Epithelial cell of esophagus (primary cell): ENCODE results near the gene NEURL4.
A peak's percentile ranks its signal among the peaks of the same experiment; 100 is the strongest.

ENCODE experiments used
- DNase-seq: peaks from one replicate; pipeline ENCODE4 v3.0.0; 2010; ENCODE audit warnings: low read depth
- H3K4me3 ChIP-seq: 2 replicates; pipeline ENCODE4 v1.5.1; 2011; ENCODE audit warnings: mild to moderate bottlenecking, low read length, control low read depth
- TF ChIP-seq, protein P1 (sequence below): IDR thresholded peaks from 2 replicates; pipeline ENCODE4 v1.5.1; 2011; ENCODE audit warnings: low read depth, mild to moderate bottlenecking, low read length, control low read depth, inconsistent platforms; ENCODE audit not compliant: insufficient read depth; ENCODE audit errors: missing control alignments

The NEURL4 gene

DNA sequence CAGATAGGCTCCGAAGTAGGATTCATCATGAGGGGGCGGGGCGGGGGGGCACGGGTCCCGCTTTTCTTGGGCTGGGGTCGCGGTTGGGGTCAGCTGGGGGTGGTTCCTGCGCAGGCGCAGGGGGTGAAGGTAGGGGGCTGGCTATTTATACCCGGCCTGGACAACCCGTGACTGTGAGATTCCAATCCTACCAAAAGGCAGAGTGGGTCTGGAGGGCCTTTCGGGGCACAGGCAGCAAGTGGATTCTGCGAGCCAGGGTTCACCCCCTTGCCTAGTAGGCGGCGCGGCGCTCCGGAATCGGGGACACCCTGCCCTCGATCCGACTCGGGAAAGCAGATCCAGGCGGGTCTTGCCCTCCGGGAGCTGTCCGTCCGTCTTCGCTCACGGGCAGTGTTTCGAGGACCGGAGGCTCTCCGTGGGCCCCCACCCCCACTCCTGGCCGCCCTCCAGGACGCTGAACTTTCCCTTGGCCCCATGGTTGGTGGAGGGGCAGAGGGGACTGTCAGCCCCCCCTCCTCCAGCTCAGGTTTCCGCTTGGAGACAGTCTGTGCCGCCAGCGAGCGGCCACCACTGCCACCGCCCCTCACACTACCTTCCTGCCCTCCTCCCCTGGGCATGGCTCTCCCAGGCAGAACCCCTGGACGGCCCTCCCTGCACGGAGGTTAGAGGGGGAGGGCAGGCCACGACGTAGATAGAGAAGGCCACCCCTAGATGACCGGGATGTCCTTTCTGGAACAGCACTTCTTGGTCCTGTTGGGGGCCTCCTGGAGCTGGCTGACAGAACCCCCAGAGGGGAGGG, 47.0 kb downstream of the NEURL4 start:
- peak overlapping the region; percentile 41 for H3K4me3 ChIP-seq

DNA sequence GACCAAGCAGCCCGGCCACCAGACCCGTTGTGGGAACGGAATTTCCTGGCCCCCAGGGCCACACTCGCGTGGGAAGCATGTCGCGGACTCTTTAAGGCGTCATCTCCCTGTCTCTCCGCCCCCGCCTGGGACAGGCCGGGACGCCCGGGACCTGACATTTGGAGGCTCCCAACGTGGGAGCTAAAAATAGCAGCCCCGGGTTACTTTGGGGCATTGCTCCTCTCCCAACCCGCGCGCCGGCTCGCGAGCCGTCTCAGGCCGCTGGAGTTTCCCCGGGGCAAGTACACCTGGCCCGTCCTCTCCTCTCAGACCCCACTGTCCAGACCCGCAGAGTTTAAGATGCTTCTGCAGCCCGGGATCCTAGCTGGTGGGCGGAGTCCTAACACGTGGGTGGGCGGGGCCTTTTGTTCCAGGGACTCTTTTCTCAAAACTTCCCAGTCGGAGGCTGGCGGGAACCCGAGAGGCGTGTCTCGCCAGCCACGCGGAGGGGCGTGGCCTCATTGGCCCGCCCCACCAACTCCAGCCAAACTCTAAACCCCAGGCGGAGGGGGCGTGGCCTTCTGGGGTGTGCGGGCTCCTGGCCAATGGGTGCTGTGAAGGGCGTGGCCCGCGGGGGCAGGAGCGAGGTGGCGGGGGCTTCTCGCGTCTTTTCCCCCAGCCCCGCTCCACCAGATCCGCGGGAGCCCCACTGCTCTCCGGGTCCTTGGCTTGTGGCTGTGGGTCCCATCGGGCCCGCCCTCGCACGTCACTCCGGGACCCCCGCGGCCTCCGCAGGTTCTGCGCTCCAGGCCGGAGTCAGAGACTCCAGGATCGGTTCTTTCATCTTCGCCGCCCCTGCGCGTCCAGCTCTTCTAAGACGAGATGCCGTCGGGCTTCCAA, 47.8 kb downstream of the NEURL4 start, which contains the start of gene SLC2A4:
Gene SLC2A4 (plus strand): TSS at position 645 of the 879 bp plus-strand sequence. CDS start 217 bp downstream, at position 862.
- DNase-seq = peak; percentile 98
- TF ChIP-seq, protein P1, sequence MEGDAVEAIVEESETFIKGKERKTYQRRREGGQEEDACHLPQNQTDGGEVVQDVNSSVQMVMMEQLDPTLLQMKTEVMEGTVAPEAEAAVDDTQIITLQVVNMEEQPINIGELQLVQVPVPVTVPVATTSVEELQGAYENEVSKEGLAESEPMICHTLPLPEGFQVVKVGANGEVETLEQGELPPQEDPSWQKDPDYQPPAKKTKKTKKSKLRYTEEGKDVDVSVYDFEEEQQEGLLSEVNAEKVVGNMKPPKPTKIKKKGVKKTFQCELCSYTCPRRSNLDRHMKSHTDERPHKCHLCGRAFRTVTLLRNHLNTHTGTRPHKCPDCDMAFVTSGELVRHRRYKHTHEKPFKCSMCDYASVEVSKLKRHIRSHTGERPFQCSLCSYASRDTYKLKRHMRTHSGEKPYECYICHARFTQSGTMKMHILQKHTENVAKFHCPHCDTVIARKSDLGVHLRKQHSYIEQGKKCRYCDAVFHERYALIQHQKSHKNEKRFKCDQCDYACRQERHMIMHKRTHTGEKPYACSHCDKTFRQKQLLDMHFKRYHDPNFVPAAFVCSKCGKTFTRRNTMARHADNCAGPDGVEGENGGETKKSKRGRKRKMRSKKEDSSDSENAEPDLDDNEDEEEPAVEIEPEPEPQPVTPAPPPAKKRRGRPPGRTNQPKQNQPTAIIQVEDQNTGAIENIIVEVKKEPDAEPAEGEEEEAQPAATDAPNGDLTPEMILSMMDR = no peak
- H3K4me3 ChIP-seq = peak within 1 kb of the TSS; percentile 48

More for the DNA sequence above, 47.0 kb downstream of the NEURL4 start:
- TF ChIP-seq, protein P1 = no peak
- no peak for DNase-seq

DNA sequence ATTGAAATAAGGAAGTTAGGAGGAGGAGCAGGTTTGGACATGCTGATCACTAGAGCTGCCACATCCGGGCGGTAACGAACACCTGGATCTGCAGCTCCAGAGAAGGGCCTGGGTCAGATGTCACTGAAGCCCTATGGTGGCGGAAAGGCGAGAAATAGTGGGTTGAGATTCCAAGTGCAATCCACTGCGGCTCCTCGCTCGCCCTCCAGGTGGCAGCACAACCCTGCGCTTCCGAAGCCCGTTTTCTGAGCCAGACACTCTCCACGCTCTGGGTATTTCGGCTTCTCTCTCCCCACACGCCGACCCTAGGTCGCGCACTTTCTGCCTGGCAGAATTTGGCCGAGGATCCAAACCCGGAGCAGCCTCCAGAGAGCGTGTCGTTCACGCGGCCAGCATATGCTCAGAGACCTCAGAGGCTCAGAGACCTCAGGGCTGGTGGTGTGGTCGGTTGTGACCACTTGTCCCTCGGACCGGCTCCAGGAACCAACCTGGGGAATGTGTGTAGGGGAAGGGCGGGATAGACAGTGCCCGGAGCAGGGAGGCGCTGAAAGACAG, 48.5 kb downstream of the NEURL4 start:
- peak; percentile 91 for DNase-seq

DNA sequence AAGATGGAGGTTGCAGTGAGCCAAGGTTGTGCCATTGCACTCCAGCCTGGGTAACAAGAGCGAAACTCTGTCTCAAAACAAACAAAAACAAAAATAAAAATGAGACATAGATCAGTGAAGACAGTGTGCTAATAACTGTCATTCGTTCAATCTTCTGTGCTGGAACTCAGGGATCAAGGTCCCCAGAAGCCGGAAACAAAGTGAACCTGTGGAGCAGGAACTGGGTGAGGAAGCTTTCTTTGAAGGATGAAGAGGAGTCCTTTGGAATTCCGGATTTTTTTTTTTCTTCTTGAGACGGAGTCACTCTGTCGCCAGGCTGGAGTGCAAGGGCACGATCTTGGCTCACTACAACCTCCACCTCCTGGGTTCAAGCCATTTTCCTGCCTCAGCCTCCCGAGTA, 49.7 kb downstream of the NEURL4 start:
- TF ChIP-seq, protein P1 = no peak
- no peak overlapping the region for H3K4me3 ChIP-seq
- DNase-seq = no peak

More for the DNA sequence above, 48.5 kb downstream of the NEURL4 start:
- TF ChIP-seq, protein P1 = peak; percentile 92
- peak overlapping the region; percentile 48 for H3K4me3 ChIP-seq

DNA sequence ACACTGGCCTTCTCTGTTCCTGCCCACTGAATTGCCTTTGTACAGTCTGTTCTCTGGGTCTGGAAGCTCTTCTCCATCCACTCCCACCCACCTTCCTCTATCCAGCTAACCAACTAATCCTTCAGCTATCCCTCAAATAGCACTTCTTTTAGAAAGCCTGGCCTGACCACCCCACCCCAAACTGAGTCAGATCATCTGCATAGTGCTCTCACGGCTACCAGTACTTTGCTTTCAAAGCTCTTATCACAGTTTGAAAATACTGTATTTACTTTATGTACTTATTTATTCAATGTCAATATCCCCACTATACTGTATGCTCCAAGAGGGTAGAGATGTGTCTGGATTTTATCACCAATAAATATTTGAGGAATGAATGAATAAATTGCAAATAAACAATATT, 62.4 kb downstream of the NEURL4 start:
- H3K4me3 ChIP-seq = no peak overlapping the region
- TF ChIP-seq, protein P1 = no peak
- DNase-seq = peak; percentile 29
